GM18502 (cell line): ENCODE results near the gene PACRG.
A peak's percentile ranks its signal among the peaks of the same experiment; 100 is the strongest.
"Not testable (repeated sequence)": the region's sequence is repeated elsewhere in the genome, so short reads cannot be mapped to it uniquely, and the experiment has no call there.

ENCODE experiments used
- ATAC-seq: cut with Tn5 transposase; IDR thresholded peaks from one replicate; pipeline ENCODE4 v1.9.1; 2021; ENCODE audit warnings: mild to moderate bottlenecking; ENCODE audit not compliant: unreplicated experiment, poor library complexity

PACRG gene

GRCh38 chr6:162727322-162728182, at the start of gene PACRG, which contains the start of gene PRKN:
PACRG (plus strand) TSS chr6:162727974.
PRKN (minus strand) TSS chr6:162727766.
- ATAC-seq, result peak; percentile 97

- not testable (repeated sequence) for ATAC-seq
Observed at GRCh38 chr6:162678896-162679295, 48.9 kb upstream of the PACRG start.

- ATAC-seq, result no peak
Observed at GRCh38 chr6:162679681-162680080, 48.1 kb upstream of the PACRG start.

- no peak for ATAC-seq
Observed at GRCh38 chr6:162680367-162680766, 47.4 kb upstream of the PACRG start.

- ATAC-seq, result no peak
Observed at GRCh38 chr6:162680871-162681270, 46.9 kb upstream of the PACRG start.

GRCh38 chr6:162681447-162681846, 46.3 kb upstream of the PACRG start:
- ATAC-seq, result no peak

- ATAC-seq, result no peak
Observed at GRCh38 chr6:162683135-162683534, 44.6 kb upstream of the PACRG start.

- no peak for ATAC-seq
Observed at GRCh38 chr6:162684052-162684451, 43.7 kb upstream of the PACRG start.

- no peak for ATAC-seq
Observed at GRCh38 chr6:162684961-162685360, 42.8 kb upstream of the PACRG start.

- no peak for ATAC-seq
Observed at GRCh38 chr6:162685586-162685985, 42.2 kb upstream of the PACRG start.

GRCh38 chr6:162688751-162689345, 38.9 kb upstream of the PACRG start:
- no peak for ATAC-seq

- no peak for ATAC-seq
Observed at GRCh38 chr6:162690158-162690557, 37.6 kb upstream of the PACRG start.

GRCh38 chr6:162697872-162698403, 29.8 kb upstream of the PACRG start:
- ATAC-seq, result no peak

- ATAC-seq, result no peak
Observed at GRCh38 chr6:162698440-162698839, 29.3 kb upstream of the PACRG start.

- ATAC-seq, result no peak
Observed at GRCh38 chr6:162699961-162700360, 27.8 kb upstream of the PACRG start.

- no peak for ATAC-seq
Observed at GRCh38 chr6:162700966-162701365, 26.8 kb upstream of the PACRG start.

- no peak for ATAC-seq
Observed at GRCh38 chr6:162701551-162701950, 26.2 kb upstream of the PACRG start.

- no peak for ATAC-seq
Observed at GRCh38 chr6:162702446-162702845, 25.3 kb upstream of the PACRG start.

GRCh38 chr6:162704001-162704400, 23.8 kb upstream of the PACRG start:
- ATAC-seq, result no peak

GRCh38 chr6:162705736-162706135, 22.0 kb upstream of the PACRG start:
- no peak for ATAC-seq

- ATAC-seq, result no peak
Observed at GRCh38 chr6:162706232-162706631, 21.5 kb upstream of the PACRG start.
